ENCODE results near the gene DTD2. TPM values are rescaled to one million over a fixed set of nuclear protein-coding genes. Genes with fewer than 3 reads are reported as not detected.

The DTD2 gene
- polyA plus RNA-seq, 3 donors: 6.4 to 16.6 (median 15.0) TPM

GRCh38 chr14:31402764-31403439 lies 54.4 kb downstream of the DTD2 start:
- intact Hi-C loops (cut with micrococcal nuclease): no loop called here
- Histone ChIP-seq H3K36me3 (replicated peaks in 1 of 2; ENCODE audit: control insufficient read depth in 1 of 2, insufficient read depth in 2 of 2, low read length in 2 of 2) (peaks cover 44 to 58% of the 10 kb centered on the region in 2 donors), H3K4me3 (replicated peaks in 1 of 3; ENCODE audit: low read depth in 2 of 3, low read length in 3 of 3) (no peak overlapping the region), H2AFZ (ENCODE audit: insufficient read depth, low read depth, low read length, poor library complexity, severe bottlenecking) (no peak overlapping the region), H3K27me3 (ENCODE audit: control insufficient read depth in 2 of 2, insufficient read depth in 2 of 2, low read length in 2 of 2) (no peaks in the 10 kb centered on the region), H3K79me2 (ENCODE audit: insufficient read depth, low read length) (peaks cover 50% of the 10 kb centered on the region), H3K4me2 (replicated peaks; ENCODE audit: extremely low read depth, low read length, poor library complexity, severe bottlenecking) (no peak overlapping the region), H3K4me1 (ENCODE audit: control insufficient read depth in 1 of 2, insufficient read depth in 2 of 2, low read length in 2 of 2) (no peaks in the 10 kb centered on the region), H4K20me1 (ENCODE audit: insufficient read depth, low read length) (peaks cover 13% of the 10 kb centered on the region), H3K9ac (ENCODE audit: insufficient read depth, low read length, poor library complexity, severe bottlenecking) (no peak overlapping the region), H3K9me3 (replicated peaks in 1 of 2; ENCODE audit: control insufficient read depth in 1 of 2, insufficient read depth in 1 of 2, low read length in 2 of 2) (no peaks in the 10 kb centered on the region), H3K27ac (ENCODE audit: low read depth in 1 of 2, low read length in 2 of 2) (no peak overlapping the region)
- no peak for TF ChIP-seq CTCF (IDR thresholded peaks at IDR 0.05)
- Mint-ChIP-seq H3K4me3 (no peak overlapping the region), H3K27me3 (ENCODE audit: low read depth in 3 of 3) (peaks cover 0 to 2% (median 0%) of the 10 kb centered on the region in 3 donors), H3K36me3 (peaks cover 42 to 57% of the 10 kb centered on the region in 2 donors), H3K9me3 (no peaks in the 10 kb centered on the region), H3K27ac (no peak overlapping the region), H3K4me1 (peaks cover 2% of the 10 kb centered on the region)
- no peak for DNase-seq
- WGBS (ENCODE audit: insufficient coverage): no CpG with 5 or more reads among the region's 2 CpGs

- Histone ChIP-seq H2AFZ (ENCODE audit: insufficient read depth, low read depth, low read length, poor library complexity, severe bottlenecking) (no peak overlapping the region), H3K79me2 (ENCODE audit: insufficient read depth, low read length) (peaks cover 38% of the 10 kb centered on the region), H3K9ac (ENCODE audit: insufficient read depth, low read length, poor library complexity, severe bottlenecking) (no peak overlapping the region), H3K4me2 (replicated peaks; ENCODE audit: extremely low read depth, low read length, poor library complexity, severe bottlenecking) (no peak overlapping the region), H3K9me3 (replicated peaks in 1 of 2; ENCODE audit: control insufficient read depth in 1 of 2, insufficient read depth in 1 of 2, low read length in 2 of 2) (no peaks in the 10 kb centered on the region), H3K27me3 (ENCODE audit: control insufficient read depth in 2 of 2, insufficient read depth in 2 of 2, low read length in 2 of 2) (no peaks in the 10 kb centered on the region), H3K4me1 (ENCODE audit: control insufficient read depth in 1 of 2, insufficient read depth in 2 of 2, low read length in 2 of 2) (no peaks in the 10 kb centered on the region), H3K4me3 (replicated peaks in 1 of 3; ENCODE audit: low read depth in 2 of 3, low read length in 3 of 3) (no peak overlapping the region), H3K36me3 (replicated peaks in 1 of 2; ENCODE audit: control insufficient read depth in 1 of 2, insufficient read depth in 2 of 2, low read length in 2 of 2) (peaks cover 59 to 73% of the 10 kb centered on the region in 2 donors), H4K20me1 (ENCODE audit: insufficient read depth, low read length) (peaks cover 13% of the 10 kb centered on the region), H3K27ac (ENCODE audit: low read depth in 1 of 2, low read length in 2 of 2) (no peak overlapping the region)
- Mint-ChIP-seq H3K4me3 (no peak overlapping the region), H3K9me3 (no peaks in the 10 kb centered on the region), H3K27ac (no peak overlapping the region), H3K4me1 (peaks cover under 1% of the 10 kb centered on the region), H3K27me3 (ENCODE audit: low read depth in 3 of 3) (peaks cover 0 to under 1% (median 0%) of the 10 kb centered on the region in 3 donors), H3K36me3 (peaks cover 51 to 70% of the 10 kb centered on the region in 2 donors)
- no peak for DNase-seq
- intact Hi-C loops (cut with micrococcal nuclease): no loop called here
- WGBS (ENCODE audit: insufficient coverage): no CpG with 5 or more reads among the region's 3 CpGs
- no peak for TF ChIP-seq CTCF (IDR thresholded peaks at IDR 0.05)
Measured at GRCh38 chr14:31401369-31401932, 55.9 kb downstream of the DTD2 start.
